ENCODE measurements around the gene SBK3. TPM values are rescaled to one million over a fixed set of nuclear protein-coding genes. Genes with fewer than 3 reads are reported as not detected.

Gene SBK3
- polyA plus RNA-seq, 1 of the 3 experiments (the other 2 are of a cell fraction): 0.03 TPM

DNA sequence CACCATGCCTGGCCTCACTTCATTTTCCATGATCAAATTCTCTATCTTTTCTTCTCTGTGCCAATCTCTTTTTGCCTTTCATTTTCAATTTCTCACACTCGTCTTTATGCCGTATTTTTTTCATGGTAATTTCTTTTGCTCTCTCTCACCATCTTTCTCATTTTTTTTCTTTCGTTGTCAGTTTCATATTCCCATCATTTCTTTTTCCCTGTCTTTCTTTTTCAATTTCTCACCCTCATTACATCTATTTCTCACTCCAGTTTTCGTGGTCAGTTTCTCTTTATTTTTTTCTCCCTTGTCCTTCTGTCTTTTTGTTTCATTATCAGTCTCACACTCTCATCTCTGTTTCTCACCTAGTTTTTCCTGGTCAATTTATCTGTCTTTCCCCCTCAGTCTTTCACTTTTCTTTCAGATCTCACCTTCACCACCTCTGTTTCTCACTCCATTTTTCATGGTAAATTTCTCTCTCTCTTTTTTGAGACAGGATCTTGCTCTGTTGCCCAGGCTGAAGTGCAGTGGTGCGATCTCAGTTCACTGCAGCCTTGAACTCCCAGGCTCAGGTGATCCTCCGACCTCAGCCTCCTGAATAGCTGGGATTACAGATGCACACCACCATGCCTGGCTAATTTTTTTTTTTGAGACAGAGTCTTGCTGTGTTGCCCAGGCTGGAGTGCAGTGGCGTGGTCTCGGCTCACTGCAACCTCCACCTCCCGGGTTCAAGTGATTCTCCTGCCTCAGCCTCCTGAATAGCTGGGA is 43.0 kb downstream of the SBK3 start:
- Histone ChIP-seq H3K4me3 (ENCODE audit: low read depth in 2 of 2, low read length in 1 of 2) (no peak overlapping the region), H3K4me2 (no peak overlapping the region), H3K36me3 (replicated peaks in 1 of 2; ENCODE audit: control insufficient read depth in 1 of 2, insufficient read depth in 2 of 2, low read length in 1 of 2) (no peaks in the 10 kb centered on the region), H3K27ac (ENCODE audit: low read depth in 2 of 2, low read length in 1 of 2) (no peak overlapping the region), H3F3A (replicated peaks; ENCODE audit: insufficient read depth) (peaks cover 7% of the 10 kb centered on the region), H3K79me2 (ENCODE audit: insufficient read depth) (no peaks in the 10 kb centered on the region), H3K9me2 (no peaks in the 10 kb centered on the region), H3K27me3 (ENCODE audit: insufficient read depth) (no peaks in the 10 kb centered on the region), H3K9ac (no peak overlapping the region), H4K20me1 (ENCODE audit: insufficient read depth) (no peaks in the 10 kb centered on the region), H2AFZ (ENCODE audit: low read depth) (no peak overlapping the region), H3K9me3 (no peaks in the 10 kb centered on the region), H3K4me1 (ENCODE audit: control insufficient read depth in 1 of 2, insufficient read depth in 2 of 2, low read depth in 1 of 2, low read length in 1 of 2) (peaks cover 0 to 6% of the 10 kb centered on the region in 2 experiments; a peak in 1 of 4 replicates)
- DNase-seq: no peak
- POLR2A ChIA-PET: no interaction called here
- TF ChIP-seq SIN3A (IDR thresholded peaks at IDR 0.05; ENCODE audit: borderline replicate concordance, low read depth, low read length) (no peak), EP300 (IDR thresholded peaks at IDR 0.05; ENCODE audit: borderline replicate concordance in 1 of 2, low read depth in 1 of 2, low read length in 1 of 2) (no peak), GATA2 (CRISPR knock-in tag; IDR thresholded peaks at IDR 0.05) (no peak), TEAD4 (IDR thresholded peaks at IDR 0.05; ENCODE audit: borderline replicate concordance, insufficient read depth) (no peak), MEF2A (IDR thresholded peaks at IDR 0.05; ENCODE audit: borderline replicate concordance, low read depth) (no peak), CTCF (IDR thresholded peaks at IDR 0.05) (no peak), SMC3 (IDR thresholded peaks at IDR 0.05; ENCODE audit: low read depth, low read length) (no peak), PBX3 (IDR thresholded peaks at IDR 0.05) (no peak), RFX5 (IDR thresholded peaks at IDR 0.05; ENCODE audit: low read length) (no peak), IRF3 (IDR thresholded peaks at IDR 0.05; ENCODE audit: low read depth, low read length) (no peak), POLR2AphosphoS5 (IDR thresholded peaks at IDR 0.05; ENCODE audit: low read depth, low read length) (no peak), EZH2phosphoT487 (IDR thresholded peaks at IDR 0.05; ENCODE audit: borderline replicate concordance, low read depth) (no peak), MAX (IDR thresholded peaks at IDR 0.05; ENCODE audit: low read depth) (no peak), FOSL2 (IDR thresholded peaks at IDR 0.05; ENCODE audit: borderline replicate concordance, low read depth) (no peak), ELF1 (IDR thresholded peaks at IDR 0.05) (no peak), RCOR1 (IDR thresholded peaks at IDR 0.05; ENCODE audit: low read length) (no peak), JUND (IDR thresholded peaks at IDR 0.05) (no peak)
- TF ChIP-seq, protein P1, sequence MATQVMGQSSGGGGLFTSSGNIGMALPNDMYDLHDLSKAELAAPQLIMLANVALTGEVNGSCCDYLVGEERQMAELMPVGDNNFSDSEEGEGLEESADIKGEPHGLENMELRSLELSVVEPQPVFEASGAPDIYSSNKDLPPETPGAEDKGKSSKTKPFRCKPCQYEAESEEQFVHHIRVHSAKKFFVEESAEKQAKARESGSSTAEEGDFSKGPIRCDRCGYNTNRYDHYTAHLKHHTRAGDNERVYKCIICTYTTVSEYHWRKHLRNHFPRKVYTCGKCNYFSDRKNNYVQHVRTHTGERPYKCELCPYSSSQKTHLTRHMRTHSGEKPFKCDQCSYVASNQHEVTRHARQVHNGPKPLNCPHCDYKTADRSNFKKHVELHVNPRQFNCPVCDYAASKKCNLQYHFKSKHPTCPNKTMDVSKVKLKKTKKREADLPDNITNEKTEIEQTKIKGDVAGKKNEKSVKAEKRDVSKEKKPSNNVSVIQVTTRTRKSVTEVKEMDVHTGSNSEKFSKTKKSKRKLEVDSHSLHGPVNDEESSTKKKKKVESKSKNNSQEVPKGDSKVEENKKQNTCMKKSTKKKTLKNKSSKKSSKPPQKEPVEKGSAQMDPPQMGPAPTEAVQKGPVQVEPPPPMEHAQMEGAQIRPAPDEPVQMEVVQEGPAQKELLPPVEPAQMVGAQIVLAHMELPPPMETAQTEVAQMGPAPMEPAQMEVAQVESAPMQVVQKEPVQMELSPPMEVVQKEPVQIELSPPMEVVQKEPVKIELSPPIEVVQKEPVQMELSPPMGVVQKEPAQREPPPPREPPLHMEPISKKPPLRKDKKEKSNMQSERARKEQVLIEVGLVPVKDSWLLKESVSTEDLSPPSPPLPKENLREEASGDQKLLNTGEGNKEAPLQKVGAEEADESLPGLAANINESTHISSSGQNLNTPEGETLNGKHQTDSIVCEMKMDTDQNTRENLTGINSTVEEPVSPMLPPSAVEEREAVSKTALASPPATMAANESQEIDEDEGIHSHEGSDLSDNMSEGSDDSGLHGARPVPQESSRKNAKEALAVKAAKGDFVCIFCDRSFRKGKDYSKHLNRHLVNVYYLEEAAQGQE (IDR thresholded peaks at IDR 0.05; ENCODE audit: low read depth, low read length): no peak
- TF ChIP-seq, protein P2, sequence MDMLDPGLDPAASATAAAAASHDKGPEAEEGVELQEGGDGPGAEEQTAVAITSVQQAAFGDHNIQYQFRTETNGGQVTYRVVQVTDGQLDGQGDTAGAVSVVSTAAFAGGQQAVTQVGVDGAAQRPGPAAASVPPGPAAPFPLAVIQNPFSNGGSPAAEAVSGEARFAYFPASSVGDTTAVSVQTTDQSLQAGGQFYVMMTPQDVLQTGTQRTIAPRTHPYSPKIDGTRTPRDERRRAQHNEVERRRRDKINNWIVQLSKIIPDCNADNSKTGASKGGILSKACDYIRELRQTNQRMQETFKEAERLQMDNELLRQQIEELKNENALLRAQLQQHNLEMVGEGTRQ (IDR thresholded peaks at IDR 0.05; ENCODE audit: borderline replicate concordance, low read depth, low read length): no peak
- WGBS (ENCODE audit: low lambda C conversion rate): 88% methylated on average over 9 of the region's 9 CpGs
- CTCF ChIA-PET: interaction anchor here (0.9 to 3.8 kb wide), 6 partner anchors 16 to 361 kb away, joined by 3 to 81 read pairs (median 4); no protein-coding TSS in a partner anchor
